GM06990 (cell line): Measurements from ENCODE around the gene WRAP53.

ENCODE experiments used
- DNase-seq: peaks from one replicate; pipeline ENCODE4 v3.0.0-alpha.2; 2011; ENCODE audit not compliant: insufficient read length; ENCODE audit errors: extremely low read depth
- H3K27me3 ChIP-seq: replicated peaks from 2 replicates; pipeline ENCODE4 v1.6.0; 2011; ENCODE audit warnings: low read length; ENCODE audit not compliant: control insufficient read depth, insufficient read depth
- H3K36me3 ChIP-seq: 2 replicates; pipeline ENCODE4 v1.5.1; 2011; ENCODE audit warnings: low read length; ENCODE audit not compliant: control insufficient read depth, insufficient read depth
- H3K4me3 ChIP-seq: replicated peaks from 2 replicates; pipeline ENCODE4 v1.5.1; 2011; ENCODE audit warnings: low read depth, mild to moderate bottlenecking, control low read depth, low read length
- CTCF ChIP-seq: IDR thresholded peaks from 2 replicates; pipeline ENCODE4 v1.5.1; 2011; ENCODE audit warnings: low read length, control low read depth, mild to moderate bottlenecking, inconsistent platforms; ENCODE audit not compliant: insufficient read depth, poor library complexity, severe bottlenecking

The WRAP53 gene

DNA sequence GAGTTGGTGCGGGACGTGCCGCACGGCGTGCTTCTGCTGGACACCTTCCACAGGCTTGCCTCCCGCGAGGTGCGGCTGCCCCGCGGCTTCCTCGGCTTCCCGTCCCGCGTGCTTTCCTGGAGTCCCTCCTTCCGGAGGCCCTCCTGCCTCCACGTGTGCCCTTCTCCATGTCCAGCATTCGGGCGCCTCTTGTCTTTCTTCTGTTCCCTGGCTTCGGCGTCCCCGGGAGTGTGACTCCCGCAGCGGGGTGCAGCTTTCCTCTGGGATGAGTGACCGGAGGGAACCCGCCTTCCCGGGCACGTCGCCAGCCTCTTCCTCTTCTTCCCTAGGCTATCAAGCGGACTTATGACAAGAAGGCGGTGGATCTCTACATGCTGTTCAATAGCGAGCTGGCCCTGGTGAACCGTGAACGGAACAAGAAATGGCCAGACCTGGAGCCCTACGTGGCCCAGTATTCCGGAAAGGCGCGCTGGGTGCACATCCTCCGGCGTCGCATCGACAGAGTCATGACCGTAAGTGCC lies 52.3 kb downstream of the WRAP53 start:
- H3K4me3 ChIP-seq: no peak overlapping the region
- DNase-seq: no peak
- 0 out of 2 replicates have a peak, but pooled peaks cover 1% of the 10 kb centered on the region for H3K27me3 ChIP-seq
- H3K36me3 ChIP-seq: no peaks in the 10 kb centered on the region
- TF ChIP-seq CTCF: no peak

GRCh38 chr17:7742729-7743128 lies 54.5 kb downstream of the WRAP53 start:
- Histone ChIP-seq H3K27me3 (peaks cover 1% of the 10 kb centered on the region; the same call in 1 of the 2 replicates), H3K4me3 (no peak overlapping the region), H3K36me3 (no peaks in the 10 kb centered on the region)
- no peak for TF ChIP-seq CTCF
- DNase-seq: no peak

- TF ChIP-seq CTCF: no peak
- Histone ChIP-seq H3K36me3 (no peaks in the 10 kb centered on the region), H3K4me3 (no peak overlapping the region), H3K27me3 (no peaks in the 10 kb centered on the region; the same call in 1 of the 2 replicates)
- no peak for DNase-seq
These were observed 56.1 kb downstream of the WRAP53 start for GRCh38 chr17:7744416-7744815.

GRCh38 chr17:7745748-7746470 lies 57.6 kb downstream of the WRAP53 start:
- Histone ChIP-seq H3K27me3 (no peaks in the 10 kb centered on the region; the same call in 1 of the 2 replicates), H3K4me3 (no peak overlapping the region), H3K36me3 (no peaks in the 10 kb centered on the region)
- DNase-seq: no peak
- no peak for TF ChIP-seq CTCF

DNA sequence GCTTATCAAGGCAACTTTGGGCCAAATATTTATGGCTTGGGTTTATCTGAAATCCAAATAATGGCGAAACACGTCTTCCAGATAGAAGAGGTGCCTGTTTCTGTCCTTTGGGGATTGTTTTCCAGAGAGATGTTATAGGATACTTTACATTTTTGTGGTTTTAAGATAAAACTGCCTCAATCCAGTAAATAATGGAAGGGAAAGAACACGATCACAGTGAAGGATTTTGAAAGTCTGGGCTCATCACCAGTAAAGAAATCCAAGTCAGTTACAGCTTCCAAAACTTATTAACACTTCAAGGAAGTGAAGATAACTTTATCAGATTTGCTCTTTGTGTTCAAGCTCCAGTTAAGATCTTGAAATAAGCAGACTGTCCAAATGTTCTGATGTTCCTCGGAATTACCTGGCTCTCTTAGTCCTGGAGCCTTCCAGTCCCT lies 59.4 kb downstream of the WRAP53 start:
- no peak for DNase-seq
- H3K27me3 ChIP-seq: no peaks in the 10 kb centered on the region; the same call in 1 of the 2 replicates
- no peak overlapping the region for H3K4me3 ChIP-seq
- no peaks in the 10 kb centered on the region for H3K36me3 ChIP-seq
- TF ChIP-seq CTCF: no peak
